Endothelial cell of umbilical vein (primary cell): Measurements from ENCODE around the gene PRTN3. TPM values are rescaled to one million over a fixed set of nuclear protein-coding genes. Genes with fewer than 3 reads are reported as not detected.

Experiments
- BruUV-seq: library from RNA; stranded (reverse); fragments of 400-500 nt; replicated peaks from 2 replicates; lab custom pipeline; 2021; lab: Mats Ljungman, UMichigan
- CTCF ChIA-PET: fragments of 300-600, 350-600 bp; sonication (Branson Sonifier 250); formaldehyde crosslinking; loops from one replicate; lab custom pipeline; 2021; ENCODE audit warnings: antibody characterized with exemption, inconsistent platforms; lab: Charles Lee
- POLR2A ChIA-PET: fragments of 300-600, 350-600 bp; sonication (Branson Sonifier 250); formaldehyde crosslinking; loops from one replicate; lab custom pipeline; 2021; ENCODE audit warnings: antibody characterized with exemption, inconsistent platforms; lab: Charles Lee
- DNase-seq: peaks from one replicate; pipeline ENCODE4 v3.0.0-alpha.2; 2011; ENCODE audit warnings: low read depth, low spot score
- FAIRE-seq: peaks from 2 replicates; lab custom pipeline; 2011; peaks lifted over from hg19 to GRCh38; lab: Jason Lieb, UNC
- H2AFZ ChIP-seq: 2 replicates; pipeline ENCODE4 v1.6.0; 2012; ENCODE audit warnings: low read depth, low read length, control low read depth, inconsistent platforms
- H3K27ac ChIP-seq: 2 replicates; pipeline ENCODE4 v1.5.1; 2011; ENCODE audit warnings: low read depth, mild to moderate bottlenecking, control low read depth, low read length, moderate library complexity; ENCODE audit not compliant: insufficient read depth
- H3K27me3 ChIP-seq, 2 experiments: 2 replicates each; pipeline versions ENCODE4 v1.6.0 to v1.6.1; 2011; ENCODE audit warnings: low read length in 2 of 2, mixed read lengths in 1 of 2; ENCODE audit not compliant: control insufficient read depth in 2 of 2, insufficient read depth in 2 of 2
- H3K36me3 ChIP-seq, 2 experiments: 2 replicates in 1 of 2; 3 replicates in 1 of 2; pipeline ENCODE4 v1.5.1; 2011; ENCODE audit warnings: low read length in 2 of 2, mild to moderate bottlenecking in 1 of 2, moderate library complexity in 1 of 2; ENCODE audit not compliant: control insufficient read depth in 2 of 2, insufficient read depth in 2 of 2; ENCODE audit errors: extremely low read depth in 1 of 2
- H3K4me1 ChIP-seq: 3 replicates; pipeline ENCODE4 v1.5.1; 2011; ENCODE audit warnings: mild to moderate bottlenecking, low read length; ENCODE audit not compliant: control insufficient read depth, insufficient read depth; ENCODE audit errors: extremely low read depth
- H3K4me2 ChIP-seq: 2 replicates; pipeline ENCODE4 v1.6.1; 2011; ENCODE audit warnings: low read length, control low read depth, mixed read lengths; ENCODE audit not compliant: insufficient read depth
- H3K4me3 ChIP-seq, 3 experiments: fragments of 200-600 bp in 1 of 3; sonication (generic), shearing (Covaris generic) in 1 of 3; replicated peaks in 1 of 3; 2 replicates each; pipeline ENCODE4 v1.5.1; 2011 to 2016; ENCODE audit warnings: control low read depth in 3 of 3, low read length in 3 of 3, mild to moderate bottlenecking in 2 of 3, inconsistent platforms in 1 of 3, low read depth in 1 of 3, moderate library complexity in 1 of 3; ENCODE audit not compliant: insufficient read depth in 1 of 3
- H3K79me2 ChIP-seq: 2 replicates; pipeline ENCODE4 v1.6.0; 2012; ENCODE audit warnings: low read length, inconsistent platforms; ENCODE audit not compliant: control insufficient read depth, insufficient read depth
- H3K9ac ChIP-seq: replicated peaks from 2 replicates; pipeline ENCODE3; 2011; ENCODE audit warnings: low read length, control low read depth; ENCODE audit not compliant: insufficient read depth; ENCODE audit errors: extremely low read depth
- H3K9me1 ChIP-seq: replicated peaks from 3 replicates; pipeline ENCODE4 v1.6.0; 2011; ENCODE audit warnings: mild to moderate bottlenecking, low read length; ENCODE audit not compliant: control insufficient read depth, insufficient read depth; ENCODE audit errors: extremely low read depth
- H3K9me3 ChIP-seq: replicated peaks from 2 replicates; pipeline ENCODE4 v1.5.1; 2012; ENCODE audit warnings: low read length, inconsistent platforms; ENCODE audit not compliant: control insufficient read depth, insufficient read depth
- H4K20me1 ChIP-seq: replicated peaks from 2 replicates; pipeline ENCODE3; 2011; ENCODE audit warnings: mild to moderate bottlenecking, low read length; ENCODE audit not compliant: control insufficient read depth, insufficient read depth; ENCODE audit errors: extremely low read depth
- CTCF ChIP-seq, 2 donors: IDR thresholded peaks; 1 replicate in 1 of 2; 2 replicates in 1 of 2; pipeline ENCODE4 v1.5.1; 2011; ENCODE audit warnings: low read length in 2 of 2, mild to moderate bottlenecking in 2 of 2, moderate library complexity in 2 of 2, control low read depth in 1 of 2, inconsistent platforms in 1 of 2, low read depth in 1 of 2; ENCODE audit not compliant: insufficient read depth in 1 of 2; ENCODE audit errors: extremely low read depth in 1 of 2
- EZH2 ChIP-seq: IDR thresholded peaks from 2 replicates; pipeline ENCODE4 v1.6.1; 2012; ENCODE audit warnings: borderline replicate concordance, low read depth, mild to moderate bottlenecking, moderate library complexity, low read length, inconsistent platforms; ENCODE audit not compliant: severe bottlenecking
- FOS ChIP-seq: IDR thresholded peaks from 2 replicates; pipeline ENCODE4 v1.6.1; 2011; ENCODE audit warnings: mild to moderate bottlenecking, low read length, moderate library complexity, borderline replicate concordance; ENCODE audit not compliant: insufficient read depth
- GATA2 ChIP-seq: IDR thresholded peaks from 2 replicates; pipeline ENCODE4 v1.7.0; 2011; ENCODE audit warnings: low read depth, mild to moderate bottlenecking, moderate library complexity, mixed read lengths, low read length; ENCODE audit not compliant: insufficient read length, insufficient read depth
- JUN ChIP-seq: IDR thresholded peaks from 2 replicates; pipeline ENCODE4 v1.6.1; 2011; ENCODE audit warnings: borderline replicate concordance, low read depth; ENCODE audit not compliant: insufficient read length, insufficient read depth
- MAX ChIP-seq: IDR thresholded peaks from 2 replicates; pipeline ENCODE4 v1.6.1; 2011; ENCODE audit not compliant: insufficient read depth, insufficient read length
- MYC ChIP-seq: IDR thresholded peaks from one replicate; pipeline ENCODE4 v1.6.1; 2011; ENCODE audit warnings: mild to moderate bottlenecking, low read depth, low read length
- POLR2A ChIP-seq: IDR thresholded peaks from 2 replicates; pipeline ENCODE4 v1.6.1; 2012; ENCODE audit warnings: low read depth, mild to moderate bottlenecking, control low read depth, low read length
- POLR2AphosphoS5 ChIP-seq: IDR thresholded peaks from 2 replicates; pipeline ENCODE4 v1.6.1; 2012; ENCODE audit warnings: low read depth, mild to moderate bottlenecking, control low read depth, low read length, moderate library complexity; ENCODE audit not compliant: insufficient read depth
- dilution Hi-C: fragments of 300-500 bp; cut with MboI; formaldehyde crosslinking; loops from one replicate; pipeline ENCODE4 v1.15.0; 2019; ENCODE audit warnings: low sequenced_read_pairs; ENCODE audit not compliant: extremely low pct_ligation_motif_present
- intact Hi-C: fragments of 100-400 bp; cut with micrococcal nuclease; formaldehyde crosslinking; loops from one replicate; pipeline ENCODE4 v1.10.0; 2022
- polyA plus RNA-seq, 4 experiments: library from polyadenylated mRNA; depleted of rRNA in 3 of 4; stranded (reverse) in 3 of 4; unstranded in 1 of 4; fragments of >200 nt; gene quantifications; 2 replicates each; pipeline versions ENCODE4 v1.2.1 to v1.2.3, GENCODE V29; 2011 to 2012; ENCODE audit warnings: missing spikeins in 1 of 4
- total RNA-seq: library from RNA; stranded (reverse); gene quantifications from 2 replicates; pipeline ENCODE4 v1.2.3, GENCODE V29; 2021

The PRTN3 gene
- total and polyA plus RNA-seq, 2 donors (not counting 3 experiments of a cell fraction or from before 2014, with no cell fraction given), result not detected

DNA sequence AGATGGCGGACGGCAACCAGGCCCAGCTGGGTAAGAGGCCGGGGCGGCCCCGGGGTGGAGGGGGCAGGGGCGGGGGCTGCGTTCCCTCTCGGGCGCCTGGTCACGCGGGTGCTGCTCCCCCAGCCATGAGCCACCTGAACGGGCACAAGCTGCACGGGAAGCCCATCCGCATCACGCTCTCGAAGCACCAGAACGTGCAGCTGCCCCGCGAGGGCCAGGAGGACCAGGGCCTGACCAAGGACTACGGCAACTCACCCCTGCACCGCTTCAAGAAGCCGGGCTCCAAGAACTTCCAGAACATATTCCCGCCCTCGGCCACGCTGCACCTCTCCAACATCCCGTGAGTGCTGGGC is 32.4 kb upstream of the PRTN3 start:
- peaks cover 3% of the 10 kb centered on the region for H4K20me1 ChIP-seq
- no TSS peak for BruUV-seq

GRCh38 chr19:810077-810855 is 30.5 kb upstream of the PRTN3 start:
- H3K4me1 ChIP-seq, result no peaks in the 10 kb centered on the region
- DNase-seq (no peak), FAIRE-seq (no peak)
- no TSS peak for BruUV-seq
- peaks cover 47 to 53% of the 10 kb centered on the region in 2 experiments for H3K36me3 ChIP-seq
- H3K9me3 ChIP-seq, result no peaks in the 10 kb centered on the region
- H3K27ac ChIP-seq, result no peak overlapping the region
- H3K4me3 ChIP-seq, result no peak overlapping the region
- no peaks in the 10 kb centered on the region for H3K27me3 ChIP-seq
- intact Hi-C loops (no loop called here), dilution Hi-C loops (no loop called here)
- TF ChIP-seq GATA2 (no peak), POLR2AphosphoS5 (no peak), EZH2 (no peak), MAX (no peak), FOS (no peak), MYC (no peak), POLR2A (no peak), CTCF (IDR thresholded peaks at IDR 0.05; ENCODE audit: extremely low read depth in 1 of 2, insufficient read depth in 1 of 2, low read depth in 1 of 2, low read length in 2 of 2) (no peak), JUN (no peak)
- no peak overlapping the region for H3K4me2 ChIP-seq
- POLR2A ChIA-PET, result no interaction called here
- peaks cover 3% of the 10 kb centered on the region for H4K20me1 ChIP-seq
- no peak overlapping the region for H2AFZ ChIP-seq
- CTCF ChIA-PET, result interaction anchor here (1.0 kb wide), 1 partner anchor 8 kb away, joined by 3 read pairs; no protein-coding TSS in a partner anchor
- peaks cover 46% of the 10 kb centered on the region for H3K79me2 ChIP-seq
- no peak overlapping the region for H3K9ac ChIP-seq
- no peaks in the 10 kb centered on the region for H3K9me1 ChIP-seq

More for the DNA sequence above, 32.4 kb upstream of the PRTN3 start:
- Histone ChIP-seq H3K9me3 (no peaks in the 10 kb centered on the region), H2AFZ (no peak overlapping the region), H3K4me3 (no peak overlapping the region), H3K79me2 (peaks cover 64% of the 10 kb centered on the region), H3K9ac (no peak overlapping the region), H3K27ac (no peak overlapping the region), H3K27me3 (no peaks in the 10 kb centered on the region), H3K36me3 (peaks cover 64 to 71% of the 10 kb centered on the region in 2 experiments), H3K9me1 (no peaks in the 10 kb centered on the region), H3K4me1 (no peaks in the 10 kb centered on the region), H3K4me2 (no peak overlapping the region)
- dilution Hi-C loops (no loop called here), intact Hi-C loops (no loop called here)
- ChIA-PET POLR2A (no interaction called here), CTCF (no interaction called here)
- peak; percentile 5 for TF ChIP-seq POLR2AphosphoS5
- TF ChIP-seq MAX, result no peak
- FAIRE-seq (no peak), DNase-seq (no peak)
